GM21515 (cell line): ENCODE data around the gene SYNDIG1.

ENCODE experiments used
- ATAC-seq: cut with Tn5 transposase; IDR thresholded peaks from one replicate; pipeline ENCODE4 v1.9.1; 2021; ENCODE audit not compliant: unreplicated experiment

Gene SYNDIG1

GRCh38 chr20:24651976-24652345, 182.5 kb downstream of the SYNDIG1 start:
- ATAC-seq: no peak

- ATAC-seq: no peak
Measured at GRCh38 chr20:24653306-24653705, 183.9 kb downstream of the SYNDIG1 start.

GRCh38 chr20:24654425-24654824, 185.0 kb downstream of the SYNDIG1 start:
- no peak for ATAC-seq

GRCh38 chr20:24656391-24656790, 187.0 kb downstream of the SYNDIG1 start:
- no peak for ATAC-seq

GRCh38 chr20:24657196-24657595, 187.8 kb downstream of the SYNDIG1 start:
- no peak for ATAC-seq

GRCh38 chr20:24657878-24658620, 188.6 kb downstream of the SYNDIG1 start:
- no peak for ATAC-seq

GRCh38 chr20:24658920-24659660, 189.7 kb downstream of the SYNDIG1 start:
- no peak for ATAC-seq

- ATAC-seq: no peak
Measured at GRCh38 chr20:24659835-24660234, 190.4 kb downstream of the SYNDIG1 start.

- ATAC-seq: no peak
Measured at GRCh38 chr20:24660651-24661050, 191.2 kb downstream of the SYNDIG1 start.

GRCh38 chr20:24661255-24661654, 191.8 kb downstream of the SYNDIG1 start:
- ATAC-seq: no peak

- no peak for ATAC-seq
Measured at GRCh38 chr20:24662322-24662721, 192.9 kb downstream of the SYNDIG1 start.

- no peak for ATAC-seq
Measured at GRCh38 chr20:24662752-24663365, 193.4 kb downstream of the SYNDIG1 start.

GRCh38 chr20:24663496-24663895, 194.1 kb downstream of the SYNDIG1 start:
- ATAC-seq: no peak

GRCh38 chr20:24664266-24664986, 195.0 kb downstream of the SYNDIG1 start:
- ATAC-seq: no peak

GRCh38 chr20:24665196-24665595, 195.8 kb downstream of the SYNDIG1 start:
- no peak for ATAC-seq

- ATAC-seq: no peak
Measured at GRCh38 chr20:24665741-24666191, 196.3 kb downstream of the SYNDIG1 start.

GRCh38 chr20:24667689-24668383, 198.4 kb downstream of the SYNDIG1 start:
- no peak for ATAC-seq

- no peak for ATAC-seq
Measured at GRCh38 chr20:24668384-24668702, 198.9 kb downstream of the SYNDIG1 start.

- ATAC-seq: no peak
Measured at GRCh38 chr20:24668791-24669190, 199.4 kb downstream of the SYNDIG1 start.

GRCh38 chr20:24669701-24670100, 200.3 kb downstream of the SYNDIG1 start:
- no peak for ATAC-seq

- no peak for ATAC-seq
Measured at GRCh38 chr20:24670341-24670872, 201.0 kb downstream of the SYNDIG1 start.
